Neuronal stem cell (in vitro differentiated cells): ENCODE measurements around the gene CMPK2.

Experiments used
- DNase-seq: peaks from one replicate; pipeline ENCODE4 v3.0.0-alpha.2; 2013; ENCODE audit warnings: low spot score
- H2AFZ ChIP-seq: one replicate; pipeline ENCODE4 v1.6.1; 2013; ENCODE audit warnings: mild to moderate bottlenecking, low read length, inconsistent platforms
- H2AK5ac ChIP-seq: 2 replicates; pipeline ENCODE4 v1.6.1; 2013; ENCODE audit warnings: low read depth, mild to moderate bottlenecking, inconsistent platforms, low read length, moderate library complexity, mixed read lengths
- H2BK120ac ChIP-seq: 2 replicates; pipeline ENCODE4 v1.6.1; 2013; ENCODE audit warnings: low read depth, mild to moderate bottlenecking, inconsistent platforms, low read length, moderate library complexity, mixed read lengths
- H2BK12ac ChIP-seq: one replicate; pipeline ENCODE4 v1.6.1; 2013; ENCODE audit warnings: low read length, inconsistent platforms
- H2BK15ac ChIP-seq: 2 replicates; pipeline ENCODE4 v1.6.1; 2013; ENCODE audit warnings: mild to moderate bottlenecking, low read length, inconsistent platforms, mixed read lengths
- H2BK5ac ChIP-seq: one replicate; pipeline ENCODE4 v1.6.1; 2013; ENCODE audit warnings: inconsistent platforms, mild to moderate bottlenecking, low read length, moderate library complexity
- H3K14ac ChIP-seq: one replicate; pipeline ENCODE4 v1.6.1; 2013; ENCODE audit warnings: low read length, inconsistent platforms
- H3K18ac ChIP-seq: 2 replicates; pipeline ENCODE4 v1.6.1; 2013; ENCODE audit warnings: low read length, inconsistent platforms
- H3K23ac ChIP-seq: 2 replicates; pipeline ENCODE4 v1.6.1; 2013; ENCODE audit warnings: low read depth, mild to moderate bottlenecking, mixed read lengths, low read length, inconsistent platforms; ENCODE audit not compliant: poor library complexity
- H3K27ac ChIP-seq: replicated peaks from 3 replicates; pipeline ENCODE4 v1.5.1; 2013; ENCODE audit warnings: low read length, inconsistent platforms
- H3K27me3 ChIP-seq, 3 experiments: 2 replicates each; pipeline ENCODE4 v1.6.1; 2013; ENCODE audit warnings: low read length in 3 of 3, mild to moderate bottlenecking in 2 of 3, inconsistent platforms in 1 of 3, low read depth in 1 of 3, mixed read lengths in 1 of 3, moderate library complexity in 1 of 3; ENCODE audit not compliant: control insufficient read depth in 3 of 3, insufficient read depth in 3 of 3
- H3K36me3 ChIP-seq, 2 donors: replicated peaks in 1 of 2; 2 replicates each; pipeline ENCODE4 v1.6.1; 2013; ENCODE audit warnings: low read length in 2 of 2; ENCODE audit not compliant: control insufficient read depth in 2 of 2, insufficient read depth in 2 of 2
- H3K4ac ChIP-seq: 2 replicates; pipeline ENCODE4 v1.6.1; 2013; ENCODE audit warnings: inconsistent platforms, mild to moderate bottlenecking, low read length, moderate library complexity
- H3K4me1 ChIP-seq, 2 donors: 1 replicate in 1 of 2; 2 replicates in 1 of 2; pipeline ENCODE4 v1.6.1; 2013; ENCODE audit warnings: low read length in 2 of 2, low read depth in 1 of 2; ENCODE audit not compliant: control insufficient read depth in 2 of 2, insufficient read depth in 1 of 2
- H3K4me2 ChIP-seq: one replicate; pipeline ENCODE4 v1.6.1; 2013; ENCODE audit warnings: mild to moderate bottlenecking, low read length, inconsistent platforms; ENCODE audit not compliant: insufficient read depth, poor library complexity, severe bottlenecking
- H3K4me3 ChIP-seq, 2 donors: 2 replicates each; pipeline ENCODE4 v1.5.1; 2013; ENCODE audit warnings: low read length in 2 of 2, mild to moderate bottlenecking in 2 of 2, inconsistent platforms in 1 of 2, moderate library complexity in 1 of 2
- H3K79me1 ChIP-seq: one replicate; pipeline ENCODE4 v1.6.1; 2013; ENCODE audit warnings: low read depth, mild to moderate bottlenecking, inconsistent platforms, low read length, moderate library complexity
- H3K9ac ChIP-seq: one replicate; pipeline ENCODE4 v1.6.1; 2013; ENCODE audit warnings: mild to moderate bottlenecking, low read depth, low read length, inconsistent platforms; ENCODE audit not compliant: poor library complexity
- H3K9me3 ChIP-seq, 2 donors: replicated peaks in 1 of 2; 2 replicates each; pipeline versions ENCODE3 to v1.6.1; 2013; ENCODE audit warnings: low read length in 2 of 2, mild to moderate bottlenecking in 2 of 2, inconsistent platforms in 1 of 2, low read depth in 1 of 2, mixed read lengths in 1 of 2, moderate library complexity in 1 of 2; ENCODE audit not compliant: control insufficient read depth in 2 of 2, insufficient read depth in 1 of 2
- H4K8ac ChIP-seq: one replicate; pipeline ENCODE4 v1.6.1; 2013; ENCODE audit warnings: low read depth, mild to moderate bottlenecking, inconsistent platforms, low read length, moderate library complexity
- H4K91ac ChIP-seq: one replicate; pipeline ENCODE4 v1.6.1; 2013; ENCODE audit warnings: low read length, low read depth, mild to moderate bottlenecking, inconsistent platforms; ENCODE audit not compliant: poor library complexity
- WGBS, 2 donors: extraction: QIAGEN DNeasy Blood & Tissue Kit; methylation state at CpG; one replicate each; pipeline ENCODE4 v1.1.7; 2013; ENCODE audit warnings: missing lambda C conversion rate in 2 of 2, mixed read lengths in 1 of 2; ENCODE audit not compliant: insufficient read length in 2 of 2, insufficient replicate concordance in 1 of 2; ENCODE audit errors: extremely low coverage in 2 of 2; 5-methylcytosine and 5-hydroxymethylcytosine counted together

Gene CMPK2

DNA sequence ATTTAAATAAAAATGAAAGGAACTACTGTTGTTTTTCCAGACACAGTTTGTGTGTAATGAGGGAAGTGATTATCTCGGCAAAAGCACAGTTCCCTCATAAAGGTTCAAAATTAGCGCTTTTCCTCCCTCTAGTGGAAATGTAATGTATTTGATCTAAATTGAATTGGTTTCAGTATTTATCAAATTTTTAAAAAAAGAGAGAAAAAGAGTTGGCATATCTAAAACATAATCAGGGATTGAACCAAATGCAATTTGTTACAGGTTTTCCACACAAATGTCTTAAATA lies 37.5 kb downstream of the CMPK2 start:
- H3K23ac ChIP-seq, result no peak overlapping the region
- no peak overlapping the region for H4K8ac ChIP-seq
- no peaks in the 10 kb centered on the region for H3K36me3 ChIP-seq
- H3K14ac ChIP-seq, result no peak overlapping the region
- H3K27me3 ChIP-seq, result no peaks in the 10 kb centered on the region
- H3K9ac ChIP-seq, result no peak overlapping the region
- no peak overlapping the region for H3K4me2 ChIP-seq
- peak overlapping the region; percentile 84 for H2AFZ ChIP-seq
- H2BK12ac ChIP-seq, result no peak overlapping the region
- H3K18ac ChIP-seq, result no peak overlapping the region
- H2BK5ac ChIP-seq, result no peak overlapping the region
- no peak for DNase-seq
- no peak overlapping the region for H3K4me3 ChIP-seq
- no peak overlapping the region for H3K4ac ChIP-seq
- no peaks in the 10 kb centered on the region for H3K79me1 ChIP-seq
- H2BK120ac ChIP-seq, result no peak overlapping the region
- H2BK15ac ChIP-seq, result no peak overlapping the region
- H3K9me3 ChIP-seq, result peaks cover 2 to 15% of the 10 kb centered on the region in 2 donors
- H3K27ac ChIP-seq, result no peak overlapping the region
- H4K91ac ChIP-seq, result no peak overlapping the region
- no peak overlapping the region for H2AK5ac ChIP-seq
- WGBS, 2 donors, result no CpG with 5 or more reads among the region's 2 CpGs
- peaks cover 0 to 5% of the 10 kb centered on the region in 2 donors for H3K4me1 ChIP-seq

GRCh38 chr2:6827566-6828298 lies 38.0 kb downstream of the CMPK2 start:
- Histone ChIP-seq H3K14ac (no peak overlapping the region), H3K27me3 (no peaks in the 10 kb centered on the region), H2BK15ac (no peak overlapping the region), H2BK5ac (no peak overlapping the region), H4K91ac (no peak overlapping the region), H2BK120ac (no peak overlapping the region), H4K8ac (no peak overlapping the region), H3K4me1 (peaks cover 0 to 5% of the 10 kb centered on the region in 2 donors), H2AFZ (peak overlapping the region; percentile 84), H2AK5ac (no peak overlapping the region), H3K9me3 (peaks cover 2 to 15% of the 10 kb centered on the region in 2 donors), H3K4me2 (no peak overlapping the region), H3K36me3 (no peaks in the 10 kb centered on the region), H2BK12ac (no peak overlapping the region), H3K23ac (no peak overlapping the region), H3K4me3 (no peak overlapping the region), H3K18ac (no peak overlapping the region), H3K4ac (no peak overlapping the region), H3K27ac (no peak overlapping the region), H3K79me1 (no peaks in the 10 kb centered on the region), H3K9ac (no peak overlapping the region)
- WGBS, 2 donors, result no CpG with 5 or more reads among the region's 5 CpGs
- no peak for DNase-seq

GRCh38 chr2:6826081-6826913 lies 39.4 kb downstream of the CMPK2 start:
- peaks cover 2 to 10% of the 10 kb centered on the region in 2 donors for H3K9me3 ChIP-seq
- no peak overlapping the region for H4K91ac ChIP-seq
- no peak overlapping the region for H2AK5ac ChIP-seq
- no peak for DNase-seq
- no peak overlapping the region for H2BK12ac ChIP-seq
- no CpG with 5 or more reads among the region's 4 CpGs for WGBS, 2 donors
- H3K4me2 ChIP-seq, result no peak overlapping the region
- H3K36me3 ChIP-seq, result no peaks in the 10 kb centered on the region
- no peak overlapping the region for H4K8ac ChIP-seq
- H3K4me1 ChIP-seq, result peaks cover 0 to 5% of the 10 kb centered on the region in 2 donors
- H3K27ac ChIP-seq, result no peak overlapping the region
- H3K27me3 ChIP-seq, result no peaks in the 10 kb centered on the region
- no peak overlapping the region for H2BK5ac ChIP-seq
- H2AFZ ChIP-seq, result no peak overlapping the region
- no peak overlapping the region for H3K9ac ChIP-seq
- no peak overlapping the region for H3K4ac ChIP-seq
- no peaks in the 10 kb centered on the region for H3K79me1 ChIP-seq
- no peak overlapping the region for H3K23ac ChIP-seq
- no peak overlapping the region for H2BK120ac ChIP-seq
- H3K18ac ChIP-seq, result no peak overlapping the region
- no peak overlapping the region for H2BK15ac ChIP-seq
- H3K4me3 ChIP-seq, result no peak overlapping the region
- no peak overlapping the region for H3K14ac ChIP-seq

GRCh38 chr2:6824962-6825361 lies 40.7 kb downstream of the CMPK2 start:
- H3K9ac ChIP-seq, result no peak overlapping the region
- no CpG with 5 or more reads among the region's 3 CpGs for WGBS, 2 donors
- peaks cover 0 to 2% of the 10 kb centered on the region in 2 donors for H3K9me3 ChIP-seq
- no peak for DNase-seq
- no peak overlapping the region for H3K18ac ChIP-seq
- H4K91ac ChIP-seq, result no peak overlapping the region
- no peak overlapping the region for H3K4ac ChIP-seq
- H2AFZ ChIP-seq, result no peak overlapping the region
- no peaks in the 10 kb centered on the region for H3K79me1 ChIP-seq
- no peaks in the 10 kb centered on the region for H3K36me3 ChIP-seq
- H2BK5ac ChIP-seq, result no peak overlapping the region
- no peak overlapping the region for H3K4me2 ChIP-seq
- no peak overlapping the region for H3K23ac ChIP-seq
- no peak overlapping the region for H2AK5ac ChIP-seq
- no peak overlapping the region for H2BK15ac ChIP-seq
- H2BK12ac ChIP-seq, result no peak overlapping the region
- peaks cover 0 to 5% of the 10 kb centered on the region in 2 donors for H3K4me1 ChIP-seq
- H3K27me3 ChIP-seq, result no peaks in the 10 kb centered on the region
- H3K27ac ChIP-seq, result no peak overlapping the region
- H4K8ac ChIP-seq, result no peak overlapping the region
- no peak overlapping the region for H3K4me3 ChIP-seq
- H2BK120ac ChIP-seq, result no peak overlapping the region
- no peak overlapping the region for H3K14ac ChIP-seq
